Measurements from ENCODE around the gene KLHL28.

Gene KLHL28, protein sequence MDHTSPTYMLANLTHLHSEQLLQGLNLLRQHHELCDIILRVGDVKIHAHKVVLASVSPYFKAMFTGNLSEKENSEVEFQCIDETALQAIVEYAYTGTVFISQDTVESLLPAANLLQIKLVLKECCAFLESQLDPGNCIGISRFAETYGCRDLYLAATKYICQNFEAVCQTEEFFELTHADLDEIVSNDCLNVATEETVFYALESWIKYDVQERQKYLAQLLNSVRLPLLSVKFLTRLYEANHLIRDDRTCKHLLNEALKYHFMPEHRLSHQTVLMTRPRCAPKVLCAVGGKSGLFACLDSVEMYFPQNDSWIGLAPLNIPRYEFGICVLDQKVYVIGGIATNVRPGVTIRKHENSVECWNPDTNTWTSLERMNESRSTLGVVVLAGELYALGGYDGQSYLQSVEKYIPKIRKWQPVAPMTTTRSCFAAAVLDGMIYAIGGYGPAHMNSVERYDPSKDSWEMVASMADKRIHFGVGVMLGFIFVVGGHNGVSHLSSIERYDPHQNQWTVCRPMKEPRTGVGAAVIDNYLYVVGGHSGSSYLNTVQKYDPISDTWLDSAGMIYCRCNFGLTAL
- 68.0 to 81.5 reads per million in 2 donors for total RNA-seq

DNA sequence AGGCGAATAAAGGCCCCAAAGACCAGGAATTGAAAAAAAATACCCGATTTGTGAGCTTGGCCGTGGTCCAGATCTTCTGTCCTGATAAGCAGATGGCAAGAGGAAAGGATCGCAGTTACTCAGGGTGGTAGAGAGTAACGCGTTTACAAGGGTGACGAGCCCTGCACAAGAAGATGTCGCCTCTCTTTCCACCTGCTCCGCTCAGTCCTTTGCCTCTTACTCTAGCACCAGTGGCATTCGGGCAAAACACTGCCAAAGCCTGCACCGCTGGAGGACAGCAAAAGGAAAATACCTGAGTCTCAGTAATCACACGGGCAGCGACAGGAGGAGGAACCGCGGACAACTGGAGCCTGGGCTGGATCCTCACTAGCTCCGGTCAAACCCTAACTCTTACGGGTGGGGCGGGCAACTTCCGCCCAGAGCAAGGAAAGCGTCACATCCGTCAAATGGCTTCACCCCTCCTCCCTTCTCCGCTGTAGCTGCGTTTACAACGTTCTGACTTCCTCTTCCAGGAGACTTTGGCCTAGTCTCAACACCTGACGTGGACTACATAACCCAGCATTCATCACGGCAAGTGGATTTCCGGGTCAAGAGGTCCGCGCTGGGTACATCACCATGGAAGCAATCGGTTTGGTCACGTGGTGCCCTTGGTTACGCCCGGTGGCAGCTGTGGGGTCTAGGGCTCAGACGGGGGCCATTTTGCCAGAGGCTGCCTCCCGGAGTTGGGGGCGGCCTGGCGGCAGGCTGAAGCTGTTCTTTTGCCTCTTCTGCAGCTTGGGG is at the start of gene KLHL28, which contains the start of gene TOGARAM1:
Gene KLHL28, minus strand, starts transcription at position 394 of the 780 bp plus-strand sequence. CDS start 16,019 bp downstream, outside the sequence.
Gene TOGARAM1, plus strand, starts transcription at position 637 of the 780 bp plus-strand sequence. CDS start 232 bp downstream, outside the sequence.
- DNase-seq, result peak; percentile 73 to 100 (median 95)

DNA sequence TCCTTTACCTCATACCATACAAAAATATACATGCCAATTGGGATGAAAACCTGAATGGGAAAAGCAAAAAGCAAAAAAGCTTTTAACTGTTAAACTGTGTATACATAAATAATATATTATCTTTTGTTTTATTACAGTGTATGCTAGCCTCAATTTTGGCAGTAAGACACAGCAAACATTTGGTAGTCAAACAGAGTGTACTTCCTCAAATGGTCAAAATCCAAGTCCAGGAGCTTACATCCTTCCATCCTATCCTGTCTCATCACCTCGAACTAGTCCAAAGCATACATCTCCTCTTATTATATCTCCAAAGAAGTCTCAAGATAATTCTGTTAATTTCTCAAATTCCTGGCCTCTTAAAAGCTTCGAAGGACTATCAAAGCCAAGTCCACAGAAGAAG is 42.2 kb upstream of the KLHL28 start:
- no peak for DNase-seq

DNA sequence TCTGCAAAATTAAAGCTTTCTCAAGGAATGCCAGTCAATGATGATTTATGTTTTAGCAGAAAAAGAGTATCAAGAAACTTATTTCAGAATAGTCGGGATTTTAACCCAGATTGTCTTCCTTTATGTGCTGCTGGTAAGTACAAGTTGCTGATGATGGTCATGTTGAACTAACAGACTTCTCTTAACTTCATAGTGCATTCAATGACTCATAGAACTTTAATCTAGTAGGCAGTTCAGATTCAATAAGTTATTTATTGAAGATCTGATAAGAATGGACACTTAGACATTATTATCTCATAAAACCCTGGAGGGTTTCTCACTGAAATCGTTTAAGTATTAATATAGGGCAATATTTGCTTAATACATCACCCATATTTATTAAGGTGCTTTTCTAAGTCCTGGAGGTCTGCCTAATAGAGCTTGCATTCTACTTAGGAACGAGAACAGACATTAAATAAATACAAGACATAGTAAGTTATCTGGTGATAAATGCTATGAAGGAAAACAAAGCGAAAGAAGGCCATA is 34.1 kb upstream of the KLHL28 start:
- DNase-seq, result no peak

DNA sequence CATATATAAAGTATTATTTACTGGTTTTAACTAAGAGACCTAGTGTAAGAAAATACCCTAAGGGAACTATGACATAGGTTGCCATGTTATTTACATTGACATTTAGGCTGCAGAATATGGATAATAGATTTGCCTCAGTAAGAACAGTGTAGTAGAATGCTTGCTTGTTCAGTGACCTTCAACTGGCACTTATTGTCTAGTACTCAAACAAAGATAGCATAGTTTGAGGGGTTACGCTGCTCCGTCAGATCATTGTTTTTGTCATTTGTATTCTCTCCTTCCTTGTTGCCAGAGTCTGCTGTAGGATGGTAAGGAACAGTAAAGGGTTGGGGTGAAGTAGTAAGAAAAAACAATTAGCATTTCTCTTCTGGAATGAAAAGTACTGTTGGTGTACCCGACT is 33.4 kb upstream of the KLHL28 start:
- DNase-seq, result no peak

DNA sequence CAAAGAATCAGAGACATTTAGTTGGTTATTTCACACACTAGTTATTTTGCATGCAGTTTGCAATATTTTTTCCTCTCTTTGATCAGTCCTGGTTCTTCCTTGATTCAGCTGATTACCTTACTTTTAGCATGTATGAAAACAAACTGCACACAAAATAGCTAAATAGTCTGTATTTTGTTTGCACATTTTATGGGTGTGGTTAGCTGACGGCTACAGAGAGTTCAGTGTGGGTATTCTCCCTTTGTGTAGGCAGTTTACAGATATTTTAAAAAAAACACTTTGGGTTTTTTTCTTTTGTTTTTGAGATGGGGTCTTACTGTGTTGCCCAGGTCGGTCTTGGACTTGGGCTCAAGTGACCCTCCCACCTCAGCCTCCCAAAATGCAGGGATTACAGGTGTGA is 28.8 kb upstream of the KLHL28 start:
- no peak for DNase-seq

DNA sequence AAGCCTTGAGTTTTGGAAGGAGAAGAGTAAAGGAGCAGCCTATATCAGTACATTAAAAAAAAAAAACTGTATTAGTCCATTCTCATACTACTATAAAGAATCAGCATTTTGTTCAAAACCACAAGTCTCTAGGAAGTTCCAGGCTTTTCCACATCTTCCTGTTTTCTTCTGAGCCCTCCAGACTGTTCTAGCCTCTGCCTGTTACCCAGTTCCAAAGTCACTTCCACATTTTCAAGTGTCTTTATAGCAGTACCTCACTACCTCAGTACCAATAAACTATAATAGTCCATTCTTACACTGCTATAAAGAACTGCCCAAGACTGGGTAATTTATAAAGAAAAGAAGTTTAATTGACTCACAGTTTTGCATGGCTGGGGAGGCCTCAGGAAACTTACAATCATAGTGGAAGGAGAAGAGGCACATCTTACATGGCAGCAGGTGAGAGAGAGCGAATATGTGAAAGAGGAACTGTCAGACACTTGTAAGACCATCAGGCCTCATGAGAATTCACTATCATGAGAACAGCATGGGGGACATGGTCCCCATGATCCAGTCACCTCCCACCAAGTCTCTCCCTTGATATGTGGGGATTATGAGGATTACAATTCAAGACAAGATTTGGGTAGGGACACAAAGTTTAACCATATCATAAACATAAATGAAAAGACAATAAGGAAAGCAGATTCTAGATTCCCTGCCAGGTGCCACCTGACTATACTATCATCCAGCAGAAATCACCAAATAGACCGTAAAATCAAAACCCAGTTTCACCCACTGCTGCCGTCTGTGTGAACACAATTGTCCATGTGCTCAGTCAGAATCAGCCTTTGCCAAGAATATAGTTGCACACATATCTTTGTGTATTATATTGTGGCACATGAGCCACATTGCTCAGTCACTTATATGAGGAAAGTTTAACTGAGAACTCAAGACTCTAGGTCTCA is 28.0 kb upstream of the KLHL28 start:
- DNase-seq, result no peak

DNA sequence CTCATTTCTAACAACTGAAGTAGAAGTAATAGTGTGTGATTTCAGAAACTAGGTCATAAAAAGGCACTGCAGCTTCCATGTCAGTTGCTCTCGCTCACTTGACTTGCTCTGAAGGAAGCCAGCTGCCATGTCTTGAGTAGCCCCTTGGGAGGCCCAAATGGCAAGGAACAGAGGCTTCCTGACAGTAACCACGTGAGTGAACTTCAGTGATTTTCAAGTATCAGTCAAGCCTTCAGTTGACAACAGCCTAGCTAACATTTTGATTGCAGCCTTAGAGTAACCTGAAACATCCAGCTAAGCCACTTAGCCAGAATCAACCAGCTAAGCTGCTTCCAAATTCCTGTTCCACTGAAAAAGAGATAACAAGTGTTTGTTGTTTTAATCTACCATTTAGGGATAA is 26.9 kb upstream of the KLHL28 start:
- DNase-seq, result no peak

DNA sequence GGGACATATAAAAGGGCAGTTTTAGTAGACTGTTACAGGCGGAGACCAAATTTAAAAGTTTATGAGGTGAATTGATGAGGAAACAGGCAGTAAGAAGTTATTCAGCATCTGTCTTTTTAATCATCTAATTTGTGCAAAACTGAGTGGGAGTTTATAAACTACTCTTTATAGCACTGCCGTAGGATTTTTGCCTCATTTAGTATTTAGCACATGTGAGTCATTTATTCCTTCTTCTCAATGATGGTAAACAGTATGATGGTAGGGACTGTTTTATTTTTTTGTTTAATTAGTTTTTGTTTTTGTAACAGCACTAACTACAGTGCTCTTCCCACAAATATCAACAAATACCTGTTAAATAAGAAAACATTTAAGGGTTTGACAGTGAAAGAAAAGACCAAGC is 20.8 kb upstream of the KLHL28 start:
- no peak for DNase-seq

DNA sequence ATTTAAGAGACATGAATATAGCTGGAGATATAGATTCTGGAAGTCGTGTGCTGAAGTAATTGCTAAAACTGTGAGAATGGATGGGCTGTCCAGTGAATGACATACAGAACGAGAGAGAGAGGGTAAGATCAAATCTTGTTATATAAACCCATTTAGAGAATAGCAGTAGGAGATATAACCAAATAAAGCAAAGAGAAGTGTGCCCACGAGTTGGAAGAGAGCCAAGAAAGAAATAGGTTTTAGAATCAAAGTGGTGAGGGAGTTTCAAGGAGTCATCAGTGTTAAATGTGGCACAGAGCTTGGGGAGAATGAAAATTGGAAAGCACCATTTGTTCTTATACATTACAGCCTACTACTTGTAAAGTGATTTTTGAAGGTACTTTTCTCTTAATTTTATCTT is 19.5 kb upstream of the KLHL28 start:
- no peak for DNase-seq

DNA sequence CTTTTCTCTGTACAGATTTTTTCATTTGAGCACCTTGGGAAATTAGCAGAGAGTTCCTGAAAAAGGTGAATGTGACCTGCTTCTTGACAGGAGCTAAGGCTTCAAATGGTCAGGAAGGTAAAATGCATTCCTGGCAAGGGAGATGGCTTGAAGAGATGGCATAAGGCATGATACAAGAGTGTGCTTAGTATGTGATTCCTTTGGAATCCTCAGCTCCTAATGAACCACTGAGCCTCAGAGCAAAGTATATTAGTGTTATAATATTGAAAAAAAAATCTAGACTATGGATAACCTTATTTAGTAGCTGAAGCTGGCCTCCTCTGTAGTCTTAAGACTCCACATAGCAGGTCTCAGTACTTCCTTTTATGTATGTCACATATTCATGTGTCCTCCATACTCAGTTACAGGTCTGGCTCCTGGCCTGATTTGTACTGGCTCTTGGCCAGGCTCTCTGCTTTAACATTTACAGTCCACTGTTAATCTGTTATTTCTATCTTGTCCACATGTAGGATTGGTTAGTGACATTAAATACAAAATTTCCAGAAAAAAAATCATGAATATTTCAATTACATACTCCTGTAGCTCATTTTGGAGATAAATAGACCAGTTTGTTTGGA is 18.1 kb upstream of the KLHL28 start:
- no peak for DNase-seq

DNA sequence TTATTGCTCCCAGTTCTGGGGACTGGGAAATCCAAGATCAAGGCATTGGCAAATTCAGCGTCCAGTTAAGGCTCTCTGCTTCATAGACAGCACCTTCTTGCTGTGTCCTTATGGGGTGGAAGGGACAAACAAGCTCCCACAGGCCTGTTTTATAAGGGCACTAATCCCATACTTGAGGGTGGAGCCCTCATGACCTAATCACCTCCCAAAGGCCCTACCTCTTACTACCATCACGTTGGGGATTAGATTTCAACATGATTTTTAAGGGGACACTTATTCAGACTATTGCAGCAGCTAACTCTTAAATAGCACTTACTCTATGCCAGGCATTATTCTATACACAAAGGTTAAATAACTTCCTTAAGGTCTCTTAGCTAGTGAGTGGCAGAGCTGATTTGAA is 17.5 kb upstream of the KLHL28 start:
- no peak for DNase-seq

DNA sequence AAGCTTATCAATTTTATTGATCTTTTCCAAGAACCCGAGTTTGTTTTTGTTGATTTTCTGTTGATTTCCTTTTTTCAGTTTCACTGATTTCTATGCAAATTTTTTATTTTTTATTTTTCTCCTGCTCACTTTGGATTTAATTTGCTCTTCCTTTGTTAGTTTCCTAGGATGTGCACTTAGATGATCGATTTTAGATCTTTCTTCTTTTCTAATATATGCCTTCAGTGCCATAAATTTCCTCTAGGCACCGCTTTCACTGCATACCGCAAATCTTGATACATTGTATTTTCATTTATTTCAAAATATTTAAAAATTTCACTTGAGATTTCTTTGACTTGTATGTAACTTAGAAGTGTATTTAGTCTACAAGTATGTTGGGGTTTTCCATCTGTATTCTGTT is 9.7 kb upstream of the KLHL28 start:
- DNase-seq, result no peak

DNA sequence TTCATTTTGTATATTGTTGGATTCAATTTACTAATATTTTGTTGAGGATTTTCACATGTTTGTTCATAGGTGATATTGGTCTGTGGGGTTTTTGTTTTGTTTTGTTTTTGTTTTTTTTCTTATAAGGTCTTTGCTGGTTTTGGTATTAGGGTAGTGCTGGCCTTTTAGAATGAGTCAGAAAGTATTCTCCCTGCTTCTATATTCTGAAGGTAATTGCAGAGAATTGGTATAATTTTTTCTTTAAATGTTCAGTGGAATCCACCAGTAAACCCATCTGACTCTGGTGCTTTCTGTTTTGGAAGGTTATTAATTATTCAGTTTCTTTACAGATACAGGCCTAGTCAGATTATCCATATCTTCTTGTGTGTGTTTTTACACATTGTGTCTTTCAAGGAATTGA is 9.2 kb upstream of the KLHL28 start:
- no peak for DNase-seq

DNA sequence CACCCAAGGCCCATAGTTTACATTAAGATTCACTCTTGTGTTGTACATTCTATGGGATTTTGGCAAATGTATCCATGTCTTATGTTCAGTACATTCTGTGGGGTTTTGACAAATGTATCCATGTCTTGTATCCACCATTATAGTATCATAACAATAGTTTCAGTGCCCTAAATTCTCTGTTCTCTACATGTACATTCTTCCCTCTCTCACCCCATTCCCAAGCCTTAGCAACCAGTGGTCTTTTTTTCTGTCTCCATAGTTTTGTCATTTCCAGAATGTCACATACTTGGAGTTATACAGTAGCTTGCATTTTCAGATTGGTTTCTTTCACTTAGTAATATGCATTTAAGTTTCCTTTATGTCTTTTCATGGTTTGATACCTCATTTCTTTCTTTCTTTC is 7.0 kb upstream of the KLHL28 start:
- DNase-seq, result no peak

DNA sequence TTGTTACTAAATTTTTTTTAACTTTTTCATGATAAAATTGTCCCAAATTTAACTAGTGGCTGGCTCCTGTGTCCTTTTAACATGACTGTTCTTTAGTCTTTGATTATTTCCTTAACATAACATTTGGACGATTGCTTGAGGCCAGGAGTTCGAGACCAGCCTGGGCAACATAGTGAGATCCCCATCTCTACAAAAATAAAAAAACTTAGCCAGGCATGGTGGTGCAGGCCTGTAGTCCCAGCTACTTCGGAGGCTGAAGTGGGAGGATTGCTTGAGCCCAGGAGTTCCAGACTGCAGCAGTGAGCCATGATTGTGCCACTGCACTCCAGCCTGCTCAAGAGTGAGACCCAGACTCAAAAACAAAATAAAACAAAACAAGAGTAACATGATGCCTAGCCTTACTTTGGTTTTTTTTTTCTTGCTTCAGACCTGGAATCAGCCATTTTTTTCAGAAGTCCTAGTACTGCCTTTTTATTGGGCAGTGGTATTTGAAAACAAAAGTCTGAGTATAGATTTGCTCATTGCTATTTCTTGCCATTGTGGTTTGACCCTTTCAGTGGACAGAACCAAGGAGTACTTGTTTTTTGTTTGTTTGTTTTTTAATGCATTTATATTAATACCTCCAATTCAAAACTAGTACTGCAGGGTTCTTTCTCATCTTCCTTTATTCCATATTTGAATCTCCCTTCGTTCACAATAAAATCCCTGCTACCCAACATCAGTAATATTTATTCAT is 5.0 kb upstream of the KLHL28 start:
- no peak for DNase-seq

DNA sequence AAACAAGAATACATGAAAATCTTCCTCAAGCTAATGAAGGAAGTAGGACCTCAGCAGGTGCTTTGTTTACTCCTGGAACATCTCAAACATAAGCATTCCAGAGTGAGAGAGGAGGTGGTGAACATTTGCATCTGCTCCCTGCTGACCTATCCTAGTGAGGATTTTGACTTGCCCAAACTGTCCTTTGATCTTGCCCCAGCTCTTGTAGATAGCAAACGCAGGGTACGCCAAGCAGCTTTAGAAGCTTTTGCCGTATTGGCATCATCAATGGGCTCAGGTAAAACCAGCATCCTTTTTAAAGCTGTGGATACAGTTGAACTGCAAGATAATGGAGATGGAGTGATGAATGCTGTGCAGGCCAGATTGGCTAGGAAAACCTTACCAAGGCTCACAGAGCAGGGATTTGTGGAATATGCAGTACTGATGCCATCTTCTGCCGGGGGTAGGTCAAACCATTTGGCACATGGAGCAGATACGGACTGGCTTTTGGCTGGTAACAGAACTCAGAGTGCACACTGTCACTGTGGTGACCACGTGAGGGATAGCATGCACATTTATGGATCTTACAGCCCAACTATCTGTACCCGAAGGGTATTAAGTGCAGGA is 2.1 kb upstream of the KLHL28 start:
- no peak for DNase-seq

DNA sequence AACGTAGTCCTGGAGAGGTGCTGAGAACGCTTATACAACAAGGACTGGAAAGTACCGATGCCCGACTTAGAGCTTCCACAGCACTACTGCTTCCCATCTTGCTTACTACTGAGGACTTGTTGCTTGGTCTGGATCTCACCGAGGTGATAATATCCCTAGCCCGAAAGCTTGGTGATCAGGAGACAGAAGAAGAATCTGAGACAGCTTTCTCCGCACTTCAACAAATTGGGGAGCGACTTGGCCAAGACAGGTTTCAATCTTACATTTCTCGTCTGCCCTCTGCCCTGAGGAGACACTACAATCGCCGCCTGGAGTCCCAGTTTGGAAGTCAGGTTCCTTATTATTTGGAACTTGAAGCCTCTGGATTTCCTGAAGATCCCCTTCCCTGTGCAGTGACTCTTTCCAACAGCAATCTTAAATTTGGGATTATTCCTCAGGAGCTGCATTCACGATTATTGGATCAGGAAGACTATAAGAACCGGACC is 1.3 kb upstream of the KLHL28 start:
- DNase-seq, result peak in 1 of 5 experiments; percentile 17

DNA sequence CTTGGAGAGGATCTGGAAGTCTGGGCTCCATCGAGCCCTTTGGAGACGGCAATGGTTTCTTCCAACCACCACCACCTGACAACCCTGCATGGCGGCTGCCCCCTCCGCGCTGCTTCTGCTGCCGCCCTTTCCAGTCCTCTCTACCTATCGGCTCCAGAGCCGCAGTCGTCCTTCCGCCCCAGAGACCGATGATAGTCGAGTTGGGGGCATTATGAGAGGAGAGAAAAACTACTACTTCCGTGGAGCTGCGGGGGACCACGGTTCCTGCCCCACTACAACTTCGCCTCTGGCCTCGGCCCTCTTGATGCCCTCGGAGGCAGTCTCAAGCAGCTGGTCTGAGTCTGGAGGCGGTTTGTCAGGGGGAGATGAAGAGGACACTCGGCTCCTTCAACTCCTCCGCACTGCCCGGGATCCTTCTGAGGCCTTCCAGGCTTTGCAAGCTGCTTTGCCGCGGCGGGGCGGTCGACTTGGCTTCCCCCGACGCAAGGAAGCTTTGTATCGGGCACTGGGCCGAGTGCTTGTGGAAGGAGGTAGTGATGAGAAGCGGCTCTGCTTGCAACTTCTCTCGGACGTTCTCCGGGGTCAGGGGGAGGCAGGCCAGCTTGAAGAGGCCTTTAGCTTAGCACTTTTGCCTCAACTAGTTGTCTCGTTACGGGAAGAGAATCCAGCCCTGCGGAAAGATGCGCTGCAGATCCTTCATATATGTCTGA is 742 bp upstream of the KLHL28 start:
- DNase-seq, result peak in 2 of 5 experiments; percentile 1 to 48

DNA sequence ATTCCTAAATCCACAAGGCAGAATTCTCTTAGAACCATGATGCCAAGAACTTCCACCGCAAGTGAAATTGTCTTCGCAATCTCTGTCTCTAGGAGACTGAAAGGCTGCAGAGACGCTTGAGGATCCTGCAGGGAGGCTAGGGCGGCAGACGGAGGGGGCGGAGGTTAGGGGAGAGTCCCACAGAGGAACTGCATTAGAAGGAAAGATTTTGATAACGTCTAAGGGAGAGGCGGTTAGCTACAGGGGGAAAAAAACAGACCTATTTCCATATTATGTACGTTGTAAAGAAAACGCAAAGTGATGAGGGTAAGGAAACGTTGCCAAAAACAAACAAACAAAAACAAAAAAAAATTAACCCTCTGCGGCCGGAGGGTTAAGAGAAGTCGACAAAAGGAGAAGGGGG is 595 bp downstream of the KLHL28 start:
- peak; percentile 27 to 78 (median 58) for DNase-seq

DNA sequence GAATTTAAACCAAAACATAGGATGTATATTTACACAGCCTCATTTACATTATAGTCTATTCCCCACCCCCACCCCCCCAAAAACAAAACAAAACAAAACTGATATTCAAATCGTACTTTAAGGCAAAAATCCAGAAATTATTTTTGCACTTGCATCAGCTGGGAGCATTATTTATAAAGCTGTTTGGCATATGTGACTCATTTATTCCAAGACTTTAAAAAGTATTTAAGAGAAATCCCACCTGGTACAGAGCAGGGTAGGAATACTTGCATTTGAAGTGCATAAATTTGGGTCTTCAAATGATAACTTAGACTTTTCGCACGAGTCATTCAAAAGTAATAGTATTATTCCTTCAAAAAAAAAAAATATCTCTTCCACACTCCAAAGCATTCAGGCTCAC is 1.1 kb downstream of the KLHL28 start:
- DNase-seq, result no peak

All from T-helper 2 cell (primary cell).